ENCODE results near the gene BAZ1A. TPM values are rescaled to one million over a fixed set of nuclear protein-coding genes. Genes with fewer than 3 reads are reported as not detected.

BAZ1A gene
- total RNA-seq, 2 donors from 2014 or later = 25.3 to 31.5 TPM

- DNase-seq (ENCODE audit: low spot score) = no peak
- intact Hi-C loops (cut with DNase I) = no loop called here
- Histone ChIP-seq H3K36me3 (no peaks in the 10 kb centered on the region), H3K4me3 (no peak overlapping the region), H3K27ac (no peak overlapping the region), H3K9me3 (no peaks in the 10 kb centered on the region), H3K27me3 (replicated peaks; ENCODE audit: insufficient read depth) (no peaks in the 10 kb centered on the region), H3K4me1 (replicated peaks) (no peaks in the 10 kb centered on the region)
- 92% methylated on average over 2 of the region's 2 CpGs for WGBS
- no peak for TF ChIP-seq CTCF (IDR thresholded peaks at IDR 0.05)
- no peak for TF ChIP-seq POLR2AphosphoS5 (IDR thresholded peaks at IDR 0.05)
- no peak for TF ChIP-seq POLR2A (IDR thresholded peaks at IDR 0.05)
These were observed 13.0 kb upstream of the BAZ1A start for GRCh38 chr14:34888186-34888585.

GRCh38 chr14:34883954-34884353 is 8.8 kb upstream of the BAZ1A start:
- Histone ChIP-seq H3K4me1 (replicated peaks) (no peaks in the 10 kb centered on the region), H3K27ac (no peak overlapping the region), H3K36me3 (no peaks in the 10 kb centered on the region), H3K4me3 (no peak overlapping the region), H3K9me3 (no peaks in the 10 kb centered on the region), H3K27me3 (replicated peaks; ENCODE audit: insufficient read depth) (no peaks in the 10 kb centered on the region)
- DNase-seq (ENCODE audit: low spot score) = no peak
- WGBS = 95% methylated on average over 4 of the region's 4 CpGs
- no peak for TF ChIP-seq POLR2AphosphoS5 (IDR thresholded peaks at IDR 0.05)
- no peak for TF ChIP-seq POLR2A (IDR thresholded peaks at IDR 0.05)
- TF ChIP-seq CTCF (IDR thresholded peaks at IDR 0.05) = no peak
- intact Hi-C loops (cut with DNase I) = no loop called here

DNA sequence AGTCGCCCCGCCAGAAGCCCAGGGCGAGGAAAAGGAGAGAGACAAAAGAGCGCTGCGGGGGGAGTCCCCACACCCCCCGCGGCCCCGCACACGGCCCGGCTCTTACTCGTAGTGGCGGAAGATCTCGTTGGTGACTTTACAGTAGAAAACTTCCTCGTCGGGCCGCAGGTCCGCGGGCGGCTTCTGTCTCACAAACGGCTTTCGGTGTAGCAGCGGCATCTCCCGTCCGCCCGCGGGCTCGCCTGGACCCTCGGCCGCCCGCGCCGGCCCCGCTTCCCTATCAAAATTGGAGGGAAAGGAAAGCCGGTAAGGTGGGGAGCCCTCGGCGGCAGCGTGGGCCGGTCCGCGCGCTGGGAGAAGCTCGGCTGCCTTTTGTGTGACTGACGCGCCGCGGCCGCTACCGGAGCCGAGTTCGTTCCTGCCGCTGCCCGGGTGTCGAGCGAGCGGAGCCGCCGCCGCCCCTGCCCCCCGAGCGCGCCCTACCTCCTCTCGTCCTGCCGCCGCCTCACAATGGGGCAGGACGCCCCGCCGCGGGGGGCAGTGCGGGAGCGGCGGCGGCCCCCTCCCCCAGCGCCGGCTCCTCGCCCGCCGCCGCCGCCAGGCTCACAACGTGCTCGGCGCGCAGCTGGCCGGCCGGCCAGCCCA is 652 bp downstream of the BAZ1A start:
- under 1% methylated on average over 44 of the region's 85 CpGs for WGBS
- peak overlapping the region; percentile 73 to 80 for H3K4me3 ChIP-seq
- H3K27ac ChIP-seq = peak overlapping the region; percentile 99 to 100
- H3K4me1 ChIP-seq (replicated peaks) = no peaks in the 10 kb centered on the region
- no peaks in the 10 kb centered on the region for H3K36me3 ChIP-seq
- intact Hi-C loops (cut with DNase I) = loop anchor here (2.0 to 10.0 kb wide), 5 partner anchors 108 to 530 kb away; partner anchors contain the start of genes NFKBIA, PPP2R3C, PRORP and SRP54
- DNase-seq (ENCODE audit: low spot score) = peak; percentile 32
- H3K9me3 ChIP-seq = no peaks in the 10 kb centered on the region
- TF ChIP-seq POLR2A (IDR thresholded peaks at IDR 0.05) = no peak
- TF ChIP-seq CTCF (IDR thresholded peaks at IDR 0.05) = peak in 2 of 4 experiments; percentile 4 to 6
- TF ChIP-seq POLR2AphosphoS5 (IDR thresholded peaks at IDR 0.05) = no peak
- H3K27me3 ChIP-seq (replicated peaks; ENCODE audit: insufficient read depth) = no peaks in the 10 kb centered on the region

GRCh38 chr14:34873589-34874385 is 1.4 kb downstream of the BAZ1A start:
- no peaks in the 10 kb centered on the region for H3K9me3 ChIP-seq
- H3K4me3 ChIP-seq = peak overlapping the region; percentile 73 to 80
- peak overlapping the region; percentile 99 to 100 for H3K27ac ChIP-seq
- TF ChIP-seq POLR2AphosphoS5 (IDR thresholded peaks at IDR 0.05) (peak; percentile 68), POLR2A (IDR thresholded peaks at IDR 0.05) (peak; percentile 56), CTCF (IDR thresholded peaks at IDR 0.05) (peak in 3 of 4 experiments; percentile 2 to 12 (median 2))
- peak; percentile 73 for DNase-seq (ENCODE audit: low spot score)
- H3K4me1 ChIP-seq (replicated peaks) = no peaks in the 10 kb centered on the region
- under 1% methylated on average over 74 of the region's 81 CpGs for WGBS
- intact Hi-C loops (cut with DNase I) = loop anchor here (2.0 to 10.0 kb wide), 5 partner anchors 109 to 531 kb away; partner anchors contain the start of genes NFKBIA, PPP2R3C, PRORP and SRP54
- no peaks in the 10 kb centered on the region for H3K36me3 ChIP-seq
- no peaks in the 10 kb centered on the region for H3K27me3 ChIP-seq (replicated peaks; ENCODE audit: insufficient read depth)

All from prostate gland (tissue), 2 donors.